Measurements from ENCODE around the gene KIAA1549.
"Not testable (repeated sequence)": the region's sequence is repeated elsewhere in the genome, so short reads cannot be mapped to it uniquely, and the experiment has no call there.

Gene KIAA1549

GRCh38 chr7:138980563-138981291 lies 462 bp downstream of the KIAA1549 start:
- peaks cover 23% of the 10 kb centered on the region for H3K27me3 Mint-ChIP-seq
- no peaks in the 10 kb centered on the region for H3K36me3 Mint-ChIP-seq
- peak overlapping the region; percentile 89 for H3K4me3 Mint-ChIP-seq
- peak overlapping the region; percentile 12 for H3K27ac Mint-ChIP-seq
- H3K9me3 Mint-ChIP-seq (ENCODE audit: low read depth) = no peaks in the 10 kb centered on the region
- peaks cover 13% of the 10 kb centered on the region for H3K4me1 Mint-ChIP-seq (ENCODE audit: low read depth)

- H3K9me3 Mint-ChIP-seq (ENCODE audit: low read depth) = no peaks in the 10 kb centered on the region
- no peaks in the 10 kb centered on the region for H3K36me3 Mint-ChIP-seq
- peaks cover 13% of the 10 kb centered on the region for H3K4me1 Mint-ChIP-seq (ENCODE audit: low read depth)
- peak overlapping the region; percentile 89 for H3K4me3 Mint-ChIP-seq
- peaks cover 23% of the 10 kb centered on the region for H3K27me3 Mint-ChIP-seq
- H3K27ac Mint-ChIP-seq = peak overlapping the region; percentile 12
Observed at GRCh38 chr7:138979988-138980562, 1.1 kb downstream of the KIAA1549 start.

GRCh38 chr7:138979226-138979979 lies 1.8 kb downstream of the KIAA1549 start:
- Mint-ChIP-seq H3K36me3 (no peaks in the 10 kb centered on the region), H3K4me3 (peak overlapping the region; percentile 70), H3K9me3 (ENCODE audit: low read depth) (no peaks in the 10 kb centered on the region), H3K27ac (no peak overlapping the region), H3K4me1 (ENCODE audit: low read depth) (peaks cover 13% of the 10 kb centered on the region), H3K27me3 (peaks cover 23% of the 10 kb centered on the region)

- no peaks in the 10 kb centered on the region for H3K9me3 Mint-ChIP-seq (ENCODE audit: low read depth)
- no peaks in the 10 kb centered on the region for H3K36me3 Mint-ChIP-seq
- H3K27ac Mint-ChIP-seq = no peak overlapping the region
- peaks cover 23% of the 10 kb centered on the region for H3K27me3 Mint-ChIP-seq
- H3K4me3 Mint-ChIP-seq = peak overlapping the region; percentile 70
- H3K4me1 Mint-ChIP-seq (ENCODE audit: low read depth) = peaks cover 13% of the 10 kb centered on the region
Observed at GRCh38 chr7:138978541-138979184, 2.5 kb downstream of the KIAA1549 start.

DNA sequence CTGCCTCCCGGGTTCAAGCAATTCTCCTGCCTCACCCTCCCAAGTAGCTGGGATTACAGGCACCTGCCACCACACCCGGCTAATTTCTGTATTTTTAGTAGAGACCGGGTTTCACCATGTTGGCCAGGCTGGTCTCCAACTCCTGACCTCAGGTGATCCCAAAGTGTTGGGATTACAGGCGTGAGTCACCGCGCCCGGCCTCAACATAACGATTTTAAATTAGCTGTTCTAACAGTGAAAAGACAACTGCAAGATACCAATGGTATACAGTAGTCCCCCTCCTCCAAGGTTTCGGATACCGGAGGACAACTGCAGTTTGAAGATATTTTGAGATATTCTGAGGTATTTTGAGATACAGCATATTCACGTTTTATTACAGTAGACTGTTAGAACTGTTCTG lies 5.0 kb downstream of the KIAA1549 start:
- peaks cover 20% of the 10 kb centered on the region for H3K27me3 Mint-ChIP-seq
- H3K27ac Mint-ChIP-seq; H3K36me3 Mint-ChIP-seq; H3K9me3 Mint-ChIP-seq (ENCODE audit: low read depth); H3K4me3 Mint-ChIP-seq; H3K4me1 Mint-ChIP-seq (ENCODE audit: low read depth): not testable (repeated sequence)

DNA sequence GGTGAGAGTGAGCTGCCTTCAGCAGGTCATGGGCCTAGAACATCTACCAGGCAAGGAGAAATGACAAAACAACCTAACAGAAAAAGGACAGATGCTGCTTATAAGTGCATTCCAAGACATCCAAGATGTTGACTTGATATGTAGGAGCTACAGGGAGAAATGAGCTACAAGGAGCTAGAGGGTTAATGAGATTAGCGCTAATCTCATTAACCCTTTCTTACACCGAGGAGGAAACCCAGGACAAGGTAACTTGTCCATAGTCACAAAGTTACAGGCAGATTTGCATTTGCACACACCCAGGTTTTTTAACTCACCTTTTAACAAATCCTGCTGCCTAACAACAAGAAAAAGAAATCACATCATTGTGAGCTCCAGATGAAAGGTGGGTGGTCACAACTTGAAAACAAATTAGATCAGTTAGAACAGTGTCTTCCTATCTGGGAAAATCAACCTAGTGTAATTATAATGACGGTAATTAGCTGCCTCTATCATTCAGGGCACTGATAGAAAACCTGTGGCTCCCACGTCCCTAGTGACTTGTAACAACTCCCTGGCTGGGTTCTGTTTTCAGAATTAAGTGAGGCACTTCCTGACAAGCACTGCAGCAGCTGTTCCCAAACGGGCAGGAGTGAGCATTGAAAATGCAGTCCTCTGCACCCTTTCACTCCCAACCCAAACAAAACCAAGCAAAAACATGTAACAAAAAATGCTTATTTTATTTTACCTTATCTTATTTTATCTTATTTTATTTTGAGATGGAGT lies 5.7 kb downstream of the KIAA1549 start:
- H3K4me1 Mint-ChIP-seq (ENCODE audit: low read depth) = peaks cover 5% of the 10 kb centered on the region
- no peaks in the 10 kb centered on the region for H3K36me3 Mint-ChIP-seq
- peaks cover 19% of the 10 kb centered on the region for H3K27me3 Mint-ChIP-seq
- H3K27ac Mint-ChIP-seq = no peak overlapping the region
- H3K9me3 Mint-ChIP-seq (ENCODE audit: low read depth) = no peaks in the 10 kb centered on the region
- no peak overlapping the region for H3K4me3 Mint-ChIP-seq

- Mint-ChIP-seq H3K4me3 (no peak overlapping the region), H3K36me3 (no peaks in the 10 kb centered on the region), H3K9me3 (ENCODE audit: low read depth) (no peaks in the 10 kb centered on the region), H3K27ac (no peak overlapping the region), H3K27me3 (peaks cover 12% of the 10 kb centered on the region), H3K4me1 (ENCODE audit: low read depth) (no peaks in the 10 kb centered on the region)
Observed at GRCh38 chr7:138974675-138975292, 6.4 kb downstream of the KIAA1549 start.

DNA sequence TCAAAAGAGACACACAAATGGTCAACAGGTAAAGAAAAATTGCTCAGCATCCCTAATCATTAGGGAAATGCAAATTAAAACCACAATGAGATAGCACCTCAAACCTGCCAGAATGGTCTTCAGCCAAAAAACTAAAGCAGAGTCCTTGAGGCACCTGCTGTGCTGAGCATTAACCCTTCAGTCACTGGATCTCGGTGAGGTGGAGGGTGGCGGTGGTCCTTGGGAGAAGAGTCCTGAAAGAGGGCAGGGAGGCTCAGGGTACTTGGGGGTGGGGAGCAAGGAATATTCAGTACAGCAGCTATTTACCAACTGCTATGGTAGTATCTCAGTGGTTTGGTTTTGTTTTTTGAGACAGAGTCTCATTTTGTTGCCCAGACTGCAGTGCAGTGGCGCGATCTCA lies 7.1 kb downstream of the KIAA1549 start:
- no peaks in the 10 kb centered on the region for H3K9me3 Mint-ChIP-seq (ENCODE audit: low read depth)
- H3K4me1 Mint-ChIP-seq (ENCODE audit: low read depth) = no peaks in the 10 kb centered on the region
- no peak overlapping the region for H3K4me3 Mint-ChIP-seq
- H3K27ac Mint-ChIP-seq = no peak overlapping the region
- peaks cover 8% of the 10 kb centered on the region for H3K27me3 Mint-ChIP-seq
- no peaks in the 10 kb centered on the region for H3K36me3 Mint-ChIP-seq

DNA sequence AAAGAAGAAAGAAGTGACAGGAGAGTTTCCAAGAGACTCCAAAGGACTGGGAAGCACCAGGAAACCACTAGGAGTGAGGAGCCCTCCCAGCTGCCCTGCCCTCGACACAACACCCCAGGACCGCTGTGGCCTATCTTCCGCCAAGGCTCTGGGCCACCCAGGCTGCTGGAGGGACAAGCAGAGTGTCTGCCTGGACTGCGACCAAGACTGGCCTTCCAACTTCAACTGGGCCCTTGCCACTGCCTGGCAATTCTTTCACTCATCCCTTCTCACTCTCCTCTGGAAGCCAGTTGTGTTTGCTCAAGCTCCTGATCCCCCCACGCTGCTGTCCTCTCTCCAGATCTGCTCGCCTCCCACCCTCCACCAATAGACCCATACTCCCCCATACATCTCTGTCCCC lies 10.2 kb downstream of the KIAA1549 start:
- H3K36me3 Mint-ChIP-seq = no peaks in the 10 kb centered on the region
- H3K27me3 Mint-ChIP-seq = no peaks in the 10 kb centered on the region
- H3K4me3 Mint-ChIP-seq = no peak overlapping the region
- no peak overlapping the region for H3K27ac Mint-ChIP-seq
- H3K9me3 Mint-ChIP-seq (ENCODE audit: low read depth) = no peaks in the 10 kb centered on the region
- H3K4me1 Mint-ChIP-seq (ENCODE audit: low read depth) = no peaks in the 10 kb centered on the region

DNA sequence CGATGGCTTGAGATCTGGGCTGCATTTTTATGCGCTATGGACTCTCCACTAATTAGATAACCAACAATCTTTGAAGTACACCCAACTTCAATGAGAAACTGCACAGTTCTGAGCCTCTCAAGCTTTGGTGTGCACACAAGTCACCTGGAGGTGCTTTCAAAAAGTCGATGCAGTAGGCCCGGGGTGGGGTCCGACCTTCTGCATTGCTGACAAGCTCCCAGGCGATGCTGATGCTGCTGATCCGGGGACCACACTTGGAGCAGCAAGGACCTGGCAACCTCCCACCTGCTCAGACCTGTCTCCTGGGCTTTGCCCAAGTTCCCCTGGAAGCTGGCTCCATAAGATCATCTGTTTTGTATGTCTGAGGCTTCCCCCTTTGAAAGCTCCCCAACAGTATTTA lies 10.7 kb downstream of the KIAA1549 start:
- Mint-ChIP-seq H3K4me3 (no peak overlapping the region), H3K27ac (no peak overlapping the region), H3K27me3 (no peaks in the 10 kb centered on the region), H3K9me3 (ENCODE audit: low read depth) (no peaks in the 10 kb centered on the region), H3K4me1 (ENCODE audit: low read depth) (no peaks in the 10 kb centered on the region), H3K36me3 (no peaks in the 10 kb centered on the region)

DNA sequence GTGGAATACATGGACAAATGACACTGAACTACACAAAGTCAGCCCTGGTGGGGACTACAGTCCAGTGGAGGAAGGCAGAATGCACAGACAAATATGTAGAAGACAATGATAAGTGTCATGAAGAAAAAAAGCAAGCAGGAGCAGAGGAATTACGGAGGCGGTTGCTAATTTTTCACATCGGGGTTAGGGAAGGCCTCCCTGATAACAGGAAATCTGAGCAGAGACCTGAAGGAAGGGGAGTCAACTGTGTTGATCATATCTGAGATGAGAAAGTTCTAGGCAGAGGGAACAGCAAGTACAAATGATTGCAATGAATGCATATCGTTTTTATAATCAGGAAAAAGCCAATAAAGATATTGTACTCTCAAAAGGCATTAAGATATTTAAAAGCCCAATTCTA lies 14.0 kb downstream of the KIAA1549 start:
- Mint-ChIP-seq H3K9me3 (ENCODE audit: low read depth) (no peaks in the 10 kb centered on the region), H3K27me3 (peaks cover 2% of the 10 kb centered on the region), H3K36me3 (no peaks in the 10 kb centered on the region), H3K4me1 (ENCODE audit: low read depth) (peaks cover 5% of the 10 kb centered on the region), H3K4me3 (no peak overlapping the region), H3K27ac (no peak overlapping the region)

- H3K36me3 Mint-ChIP-seq = no peaks in the 10 kb centered on the region
- H3K27ac Mint-ChIP-seq = no peak overlapping the region
- no peak overlapping the region for H3K4me3 Mint-ChIP-seq
- no peaks in the 10 kb centered on the region for H3K9me3 Mint-ChIP-seq (ENCODE audit: low read depth)
- peaks cover 5% of the 10 kb centered on the region for H3K4me1 Mint-ChIP-seq (ENCODE audit: low read depth)
- H3K27me3 Mint-ChIP-seq = peaks cover 2% of the 10 kb centered on the region
Observed at GRCh38 chr7:138964624-138965436, 16.4 kb downstream of the KIAA1549 start.

DNA sequence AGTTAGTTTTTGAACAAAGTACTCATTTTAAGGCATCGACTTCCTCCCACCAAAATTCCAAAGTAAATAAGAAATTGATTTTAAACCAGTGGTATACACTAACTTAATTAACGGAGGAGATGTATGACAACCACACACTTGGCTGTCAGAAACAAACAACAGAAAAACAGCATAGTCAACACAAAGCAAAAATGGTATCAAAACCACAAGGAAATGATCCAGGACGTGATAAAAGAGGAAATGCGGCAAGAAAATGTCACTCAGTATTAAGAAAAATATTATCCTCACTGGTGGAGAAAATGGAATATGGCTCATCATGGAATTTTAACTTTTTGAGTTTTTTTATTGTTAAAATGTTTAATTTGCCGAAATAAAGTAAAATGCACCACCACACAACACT lies 17.5 kb downstream of the KIAA1549 start:
- Mint-ChIP-seq H3K4me3 (no peak overlapping the region), H3K27ac (no peak overlapping the region), H3K9me3 (ENCODE audit: low read depth) (no peaks in the 10 kb centered on the region), H3K4me1 (ENCODE audit: low read depth) (peaks cover 5% of the 10 kb centered on the region), H3K27me3 (peaks cover 2% of the 10 kb centered on the region), H3K36me3 (no peaks in the 10 kb centered on the region)
